K562 (cell line): ENCODE measurements around the gene PARP4. TPM values are rescaled to one million over a fixed set of nuclear protein-coding genes. Genes with fewer than 3 reads are reported as not detected.

Experiments
- ATAC-seq: fragments of 200-7000 bp; cut with Tn5 transposase; 3 replicates; pipeline ENCODE4 v1.9.1; 2020; ENCODE audit warnings: moderate library complexity
- BruUV-seq: library from RNA; stranded (reverse); fragments of 400-500 nt; replicated peaks from 2 replicates; lab custom pipeline; 2021; lab: Mats Ljungman, UMichigan
- CTCF ChIA-PET: fragments of 300-600 bp; formaldehyde crosslinking; extraction: SDS; loops from one replicate; lab custom pipeline; 2021; ENCODE audit warnings: low intra/inter-chr PET ratio; lab: Yijun Ruan, JAX
- POLR2A ChIA-PET: fragments of 300-600, 350-650 bp; sonication (Branson Sonifier 250); formaldehyde crosslinking; extraction: SDS; loops from one replicate; lab custom pipeline; 2021; ENCODE audit warnings: antibody characterized with exemption, inconsistent platforms; lab: Yijun Ruan, JAX
- DNase-seq, 4 experiments: peaks; one replicate each; pipeline versions ENCODE4 v3.0.0 to v3.0.0-alpha.2; 2011 to 2018; ENCODE audit warnings: low spot score in 3 of 4, mixed read lengths in 3 of 4; ENCODE audit errors: extremely low read depth in 1 of 4
- FAIRE-seq: peaks from 2 replicates; lab custom pipeline; 2011; peaks lifted over from hg19 to GRCh38; lab: Jason Lieb, UNC
- H2AFZ ChIP-seq: 2 replicates; pipeline ENCODE4 v1.6.0; 2011; ENCODE audit warnings: low read depth, low read length, control low read depth, inconsistent platforms
- H3K27ac ChIP-seq: fragments of 200-600 bp; 3 replicates; pipeline ENCODE4 v1.8.0; 2011; ENCODE audit warnings: low read depth, mild to moderate bottlenecking, control low read depth, inconsistent platforms, low read length, moderate library complexity, mixed read lengths; ENCODE audit errors: extremely low read depth
- H3K27me3 ChIP-seq, 2 experiments: fragments of 300-600 bp in 1 of 2; 2 replicates in 1 of 2; 3 replicates in 1 of 2; pipeline versions ENCODE4 v1.6.0 to v1.8.0; 2011; ENCODE audit warnings: inconsistent platforms in 2 of 2, low read length in 2 of 2, mild to moderate bottlenecking in 1 of 2, mixed read lengths in 1 of 2, moderate library complexity in 1 of 2; ENCODE audit not compliant: control insufficient read depth in 2 of 2, insufficient read depth in 2 of 2
- H3K36me3 ChIP-seq: fragments of 300-600 bp; 3 replicates; pipeline ENCODE4 v1.8.0; 2011; ENCODE audit warnings: mild to moderate bottlenecking, low read length, inconsistent platforms; ENCODE audit not compliant: control insufficient read depth, insufficient read depth
- H3K4me1 ChIP-seq, 2 experiments: fragments of 200-600 bp in 1 of 2; replicated peaks in 1 of 2; 2 replicates in 1 of 2; 3 replicates in 1 of 2; pipeline versions ENCODE4 v1.5.1 to v1.8.0; 2011; ENCODE audit warnings: inconsistent platforms in 2 of 2, low read length in 2 of 2, mild to moderate bottlenecking in 1 of 2, mixed read lengths in 1 of 2, moderate library complexity in 1 of 2; ENCODE audit not compliant: control insufficient read depth in 2 of 2, insufficient read depth in 2 of 2
- H3K4me2 ChIP-seq: 2 replicates; pipeline ENCODE4 v1.6.1; 2011; ENCODE audit warnings: low read length, control low read depth, inconsistent platforms, mixed read lengths; ENCODE audit not compliant: insufficient read depth
- H3K4me3 ChIP-seq: fragments of 200-600 bp; sonication (generic), shearing (Covaris generic); 2 replicates; pipeline ENCODE4 v1.5.1; 2016; ENCODE audit warnings: control low read depth, inconsistent platforms
- H3K79me2 ChIP-seq: fragments of 200-600 bp; 3 replicates; pipeline ENCODE4 v1.8.0; 2011; ENCODE audit warnings: low read length, inconsistent platforms; ENCODE audit not compliant: control insufficient read depth, insufficient read depth
- H3K9ac ChIP-seq, 2 experiments: 2 replicates each; pipeline versions ENCODE4 v1.6.0 to v1.6.1; 2011; ENCODE audit warnings: low read depth in 2 of 2, low read length in 2 of 2, control low read depth in 1 of 2, inconsistent platforms in 1 of 2, mild to moderate bottlenecking in 1 of 2, mixed read lengths in 1 of 2; ENCODE audit not compliant: insufficient read depth in 1 of 2
- H3K9me1 ChIP-seq: one replicate; pipeline ENCODE4 v1.6.0; 2011; ENCODE audit warnings: inconsistent platforms, mild to moderate bottlenecking, low read length, moderate library complexity; ENCODE audit not compliant: control insufficient read depth, insufficient read depth
- H3K9me3 ChIP-seq: replicated peaks from 2 replicates; pipeline ENCODE4 v1.5.1; 2011; ENCODE audit warnings: low read depth, low read length, inconsistent platforms; ENCODE audit not compliant: control insufficient read depth, insufficient read depth
- H4K20me1 ChIP-seq: replicated peaks from 2 replicates; pipeline ENCODE4 v1.6.1; 2011; ENCODE audit warnings: low read length, inconsistent platforms, mixed read lengths; ENCODE audit not compliant: control insufficient read depth, insufficient read depth
- FIP1L1 ChIP-seq: fragments of 200-400 bp; formaldehyde crosslinking; IDR thresholded peaks from 2 replicates; pipeline ENCODE4 v1.6.1; 2018; ENCODE audit warnings: mild to moderate bottlenecking, low read depth, low read length; ENCODE audit not compliant: poor library complexity, severe bottlenecking
- FOXK1 ChIP-seq: sonication (generic); formaldehyde crosslinking; IDR thresholded peaks from 2 replicates; pipeline ENCODE4 v1.8.0; 2022; ENCODE audit warnings: missing genetic modification reagents, mild to moderate bottlenecking, borderline replicate concordance
- GABPB2 ChIP-seq: fragments of 250-450 bp; sonication (Bioruptor Pico); conservative IDR thresholded peaks from 2 replicates; pipeline ENCODE4 v1.5.1; 2021; ENCODE audit warnings: mild to moderate bottlenecking
- KAT2B ChIP-seq: IDR thresholded peaks from one replicate; pipeline ENCODE4 v1.6.1; 2012; ENCODE audit warnings: low read depth, mild to moderate bottlenecking, control low read depth, inconsistent platforms, low read length, moderate library complexity
- MTA2 ChIP-seq: fragments of 450-650 bp; IDR thresholded peaks from 2 replicates; pipeline ENCODE4 v1.6.1; 2016; ENCODE audit warnings: low read depth
- NBN ChIP-seq: fragments of 450-650 bp; IDR thresholded peaks from 2 replicates; pipeline ENCODE4 v1.6.1; 2016; ENCODE audit warnings: low read depth, mild to moderate bottlenecking
- SNIP1 ChIP-seq: fragments of 450-650 bp; IDR thresholded peaks from 2 replicates; pipeline ENCODE4 v1.7.1; 2017; ENCODE audit warnings: low read depth, mild to moderate bottlenecking
- ZNF239 ChIP-seq: fragments of 250-450 bp; sonication (Bioruptor Pico); IDR thresholded peaks from 2 replicates; pipeline ENCODE4 v1.4.0; 2020; ENCODE audit warnings: mild to moderate bottlenecking
- WGBS: fragments of 100-300 bp; shearing (Covaris generic); methylation state at CpG from one replicate; pipeline ENCODE4 v1.1.6; 2016; ENCODE audit warnings: low coverage, mixed read lengths; ENCODE audit not compliant: insufficient coverage; ENCODE audit errors: missing lambda C conversion rate; 5-methylcytosine and 5-hydroxymethylcytosine counted together
- in situ Hi-C: fragments of 300-500 bp; cut with MboI; formaldehyde crosslinking; loops from 4 replicates; pipeline ENCODE4 v1.15.0; 2018; ENCODE audit warnings: inconsistent platforms, mixed read lengths
- intact Hi-C: fragments of 100-400 bp; cut with micrococcal nuclease; formaldehyde crosslinking; loops from 2 replicates; pipeline ENCODE4 v1.14.2; 2022
- polyA plus RNA-seq, 8 experiments: library from polyadenylated mRNA; depleted of rRNA in 4 of 8; stranded (reverse) in 5 of 8; unstranded in 3 of 8; fragments of >200 nt; fragmentation: Nextera tagmentation in 2 of 8; fragmentation: Illumina TruSeq in 1 of 8; extraction: Ambion mirVana in 2 of 8; extraction: Trizol in 1 of 8; gene quantifications; 2 replicates each; pipeline versions ENCODE4 v1.2.1 to v1.2.3, GENCODE V29; 2011 to 2014; ENCODE audit warnings: inconsistent platforms in 1 of 8, missing spikeins in 1 of 8
- total RNA-seq, 7 experiments: library from RNA; depleted of rRNA in 6 of 7; stranded (reverse); fragments of >200 nt in 6 of 7; fragmentation: Illumina TruSeq in 2 of 7; extraction: Trizol in 2 of 7; gene quantifications; 2 replicates each; pipeline versions ENCODE4 v1.2.1 to v1.2.3, GENCODE V29; 2011 to 2021; ENCODE audit warnings: low replicate concordance in 1 of 7
- TF ChIP-seq, protein P1 (sequence below): sonication (generic); formaldehyde crosslinking; IDR thresholded peaks from 2 replicates; pipeline ENCODE4 v1.8.0; 2022; ENCODE audit warnings: missing genetic modification reagents, mild to moderate bottlenecking, borderline replicate concordance
- TF ChIP-seq, protein P2 (sequence below): fragments of 200-400 bp; formaldehyde crosslinking; IDR thresholded peaks from 2 replicates; pipeline ENCODE4 v1.6.1; 2017; ENCODE audit warnings: mild to moderate bottlenecking, low read depth, low read length, moderate library complexity
- TF ChIP-seq, protein P3 (sequence below), 2 experiments: fragments of 450-650 bp in 1 of 2; IDR thresholded peaks; 2 replicates each; pipeline ENCODE4 v1.6.1; 2011 to 2017; ENCODE audit warnings: low read depth in 2 of 2, antibody characterized with exemption in 1 of 2, borderline replicate concordance in 1 of 2, low read length in 1 of 2, mild to moderate bottlenecking in 1 of 2, mixed read lengths in 1 of 2; ENCODE audit not compliant: control insufficient read depth in 1 of 2
- TF ChIP-seq, protein P4 (sequence below): fragments of 250-450 bp; sonication (Bioruptor Pico); IDR thresholded peaks from 2 replicates; pipeline ENCODE4 v1.9.0; 2021; ENCODE audit warnings: mild to moderate bottlenecking

PARP4 gene
- total and polyA plus RNA-seq, 9 of the 15 experiments (the other 6 are each of a cell fraction or from before 2014, with no cell fraction given): 6.3 to 26.3 (median 18.8) TPM

DNA sequence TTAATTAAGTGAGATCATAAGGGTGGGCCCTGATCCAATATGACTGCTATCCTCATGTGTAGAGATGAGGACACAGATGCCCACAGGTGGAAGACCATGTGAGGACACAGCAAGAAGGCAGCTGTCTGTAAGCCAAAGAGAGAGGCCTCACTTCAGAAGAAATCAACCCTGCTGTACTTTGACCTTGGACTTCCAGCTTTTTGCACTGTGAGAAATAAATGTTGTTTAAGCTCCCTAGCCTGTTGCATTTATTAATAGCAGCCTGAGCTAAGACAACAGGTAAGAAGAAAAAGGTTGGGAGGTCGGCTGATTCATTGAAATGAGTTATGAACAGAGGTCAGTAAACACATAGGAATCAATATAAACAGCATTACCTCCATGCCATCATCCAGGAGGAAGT lies 14.8 kb downstream of the PARP4 start:
- TF ChIP-seq, protein P1, sequence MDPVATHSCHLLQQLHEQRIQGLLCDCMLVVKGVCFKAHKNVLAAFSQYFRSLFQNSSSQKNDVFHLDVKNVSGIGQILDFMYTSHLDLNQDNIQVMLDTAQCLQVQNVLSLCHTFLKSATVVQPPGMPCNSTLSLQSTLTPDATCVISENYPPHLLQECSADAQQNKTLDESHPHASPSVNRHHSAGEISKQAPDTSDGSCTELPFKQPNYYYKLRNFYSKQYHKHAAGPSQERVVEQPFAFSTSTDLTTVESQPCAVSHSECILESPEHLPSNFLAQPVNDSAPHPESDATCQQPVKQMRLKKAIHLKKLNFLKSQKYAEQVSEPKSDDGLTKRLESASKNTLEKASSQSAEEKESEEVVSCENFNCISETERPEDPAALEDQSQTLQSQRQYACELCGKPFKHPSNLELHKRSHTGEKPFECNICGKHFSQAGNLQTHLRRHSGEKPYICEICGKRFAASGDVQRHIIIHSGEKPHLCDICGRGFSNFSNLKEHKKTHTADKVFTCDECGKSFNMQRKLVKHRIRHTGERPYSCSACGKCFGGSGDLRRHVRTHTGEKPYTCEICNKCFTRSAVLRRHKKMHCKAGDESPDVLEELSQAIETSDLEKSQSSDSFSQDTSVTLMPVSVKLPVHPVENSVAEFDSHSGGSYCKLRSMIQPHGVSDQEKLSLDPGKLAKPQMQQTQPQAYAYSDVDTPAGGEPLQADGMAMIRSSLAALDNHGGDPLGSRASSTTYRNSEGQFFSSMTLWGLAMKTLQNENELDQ: no peak
- no peak for TF ChIP-seq FIP1L1
- TF ChIP-seq FOXK1 (CRISPR knock-in tag): no peak
- TF ChIP-seq, protein P2, sequence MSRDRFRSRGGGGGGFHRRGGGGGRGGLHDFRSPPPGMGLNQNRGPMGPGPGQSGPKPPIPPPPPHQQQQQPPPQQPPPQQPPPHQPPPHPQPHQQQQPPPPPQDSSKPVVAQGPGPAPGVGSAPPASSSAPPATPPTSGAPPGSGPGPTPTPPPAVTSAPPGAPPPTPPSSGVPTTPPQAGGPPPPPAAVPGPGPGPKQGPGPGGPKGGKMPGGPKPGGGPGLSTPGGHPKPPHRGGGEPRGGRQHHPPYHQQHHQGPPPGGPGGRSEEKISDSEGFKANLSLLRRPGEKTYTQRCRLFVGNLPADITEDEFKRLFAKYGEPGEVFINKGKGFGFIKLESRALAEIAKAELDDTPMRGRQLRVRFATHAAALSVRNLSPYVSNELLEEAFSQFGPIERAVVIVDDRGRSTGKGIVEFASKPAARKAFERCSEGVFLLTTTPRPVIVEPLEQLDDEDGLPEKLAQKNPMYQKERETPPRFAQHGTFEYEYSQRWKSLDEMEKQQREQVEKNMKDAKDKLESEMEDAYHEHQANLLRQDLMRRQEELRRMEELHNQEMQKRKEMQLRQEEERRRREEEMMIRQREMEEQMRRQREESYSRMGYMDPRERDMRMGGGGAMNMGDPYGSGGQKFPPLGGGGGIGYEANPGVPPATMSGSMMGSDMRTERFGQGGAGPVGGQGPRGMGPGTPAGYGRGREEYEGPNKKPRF: no peak
- no peak for TF ChIP-seq KAT2B
- TF ChIP-seq NBN: no peak
- TF ChIP-seq MTA2: no peak
- TF ChIP-seq SNIP1: no peak
- no peak for TF ChIP-seq GABPB2 (CRISPR knock-in tag)
- TF ChIP-seq, protein P3, sequence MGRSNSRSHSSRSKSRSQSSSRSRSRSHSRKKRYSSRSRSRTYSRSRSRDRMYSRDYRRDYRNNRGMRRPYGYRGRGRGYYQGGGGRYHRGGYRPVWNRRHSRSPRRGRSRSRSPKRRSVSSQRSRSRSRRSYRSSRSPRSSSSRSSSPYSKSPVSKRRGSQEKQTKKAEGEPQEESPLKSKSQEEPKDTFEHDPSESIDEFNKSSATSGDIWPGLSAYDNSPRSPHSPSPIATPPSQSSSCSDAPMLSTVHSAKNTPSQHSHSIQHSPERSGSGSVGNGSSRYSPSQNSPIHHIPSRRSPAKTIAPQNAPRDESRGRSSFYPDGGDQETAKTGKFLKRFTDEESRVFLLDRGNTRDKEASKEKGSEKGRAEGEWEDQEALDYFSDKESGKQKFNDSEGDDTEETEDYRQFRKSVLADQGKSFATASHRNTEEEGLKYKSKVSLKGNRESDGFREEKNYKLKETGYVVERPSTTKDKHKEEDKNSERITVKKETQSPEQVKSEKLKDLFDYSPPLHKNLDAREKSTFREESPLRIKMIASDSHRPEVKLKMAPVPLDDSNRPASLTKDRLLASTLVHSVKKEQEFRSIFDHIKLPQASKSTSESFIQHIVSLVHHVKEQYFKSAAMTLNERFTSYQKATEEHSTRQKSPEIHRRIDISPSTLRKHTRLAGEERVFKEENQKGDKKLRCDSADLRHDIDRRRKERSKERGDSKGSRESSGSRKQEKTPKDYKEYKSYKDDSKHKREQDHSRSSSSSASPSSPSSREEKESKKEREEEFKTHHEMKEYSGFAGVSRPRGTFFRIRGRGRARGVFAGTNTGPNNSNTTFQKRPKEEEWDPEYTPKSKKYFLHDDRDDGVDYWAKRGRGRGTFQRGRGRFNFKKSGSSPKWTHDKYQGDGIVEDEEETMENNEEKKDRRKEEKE (IDR thresholded peaks at IDR 0.05; ENCODE audit: borderline replicate concordance in 1 of 2, control insufficient read depth in 1 of 2, low read depth in 2 of 2, low read length in 1 of 2): no peak
- TF ChIP-seq, protein P4, sequence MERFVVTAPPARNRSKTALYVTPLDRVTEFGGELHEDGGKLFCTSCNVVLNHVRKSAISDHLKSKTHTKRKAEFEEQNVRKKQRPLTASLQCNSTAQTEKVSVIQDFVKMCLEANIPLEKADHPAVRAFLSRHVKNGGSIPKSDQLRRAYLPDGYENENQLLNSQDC (CRISPR knock-in tag): no peak
- TF ChIP-seq ZNF239 (CRISPR knock-in tag): no peak
- Histone ChIP-seq H3K27ac (no peak overlapping the region), H4K20me1 (no peaks in the 10 kb centered on the region), H3K4me2 (no peak overlapping the region), H3K9me1 (no peaks in the 10 kb centered on the region), H2AFZ (no peak overlapping the region), H3K9me3 (no peaks in the 10 kb centered on the region), H3K9ac (no peak overlapping the region), H3K4me3 (no peak overlapping the region), H3K79me2 (peaks cover 4% of the 10 kb centered on the region; the same call in 1 of the 3 replicates), H3K4me1 (peaks cover 0 to 11% of the 10 kb centered on the region in 2 experiments; a peak in 3 of 5 replicates), H3K27me3 (no peaks in the 10 kb centered on the region), H3K36me3 (peaks cover 53% of the 10 kb centered on the region; the same call in 2 of the 3 replicates)
- BruUV-seq: no TSS peak
- ATAC-seq (no peak), FAIRE-seq (no peak), DNase-seq (no peak)
- intact Hi-C loops: no loop called here
- ChIA-PET CTCF (no interaction called here), POLR2A (interaction anchor here (1.0 kb wide), 1 partner anchor 9 kb away, joined by 4 read pairs; no protein-coding TSS in a partner anchor)
- in situ Hi-C loops: no loop called here
- WGBS: 85% methylated on average over 1 of the region's 1 CpG
